Peyer's patch (tissue), 4 donors: ENCODE measurements around the gene SERPINA6.

Experiments
- POLR2A ChIP-seq, 2 donors: fragments of 450-650 bp; IDR thresholded peaks; one replicate each; pipeline ENCODE4 v1.5.1; 2017; ENCODE audit warnings: antibody characterized with exemption in 2 of 2, mild to moderate bottlenecking in 2 of 2, moderate library complexity in 2 of 2
- TF ChIP-seq, protein P1 (sequence below), 6 experiments: fragments of 450-650 bp in 4 of 6; fragments of 200-600 bp in 2 of 6; sonication (generic) in 1 of 6; IDR thresholded peaks; one replicate each; pipeline ENCODE4 v1.5.1; 2017 to 2019; ENCODE audit warnings: antibody characterized with exemption in 6 of 6, mild to moderate bottlenecking in 3 of 6, moderate library complexity in 1 of 6

DNA sequence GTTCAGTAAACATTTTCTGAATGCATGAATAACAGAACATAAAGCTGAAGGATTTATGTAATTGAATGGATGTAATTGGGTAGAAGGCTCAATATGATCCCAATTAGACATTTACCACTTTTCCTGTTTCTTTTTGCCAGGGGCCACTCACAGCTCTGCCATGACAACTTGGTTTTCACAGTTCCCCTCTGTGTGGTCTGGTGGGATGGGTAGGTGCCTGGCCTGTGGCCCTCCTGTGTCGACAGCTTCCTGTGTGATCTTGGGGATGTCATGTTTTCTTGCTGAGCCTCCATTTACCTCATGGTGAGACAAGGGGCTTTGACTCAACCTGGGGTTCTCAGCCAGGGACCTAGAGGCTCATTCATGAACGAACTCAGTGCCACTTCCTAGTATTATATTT lies 17.5 kb downstream of the SERPINA6 start:
- TF ChIP-seq POLR2A (IDR thresholded peaks at IDR 0.05), result no peak
- TF ChIP-seq, protein P1, sequence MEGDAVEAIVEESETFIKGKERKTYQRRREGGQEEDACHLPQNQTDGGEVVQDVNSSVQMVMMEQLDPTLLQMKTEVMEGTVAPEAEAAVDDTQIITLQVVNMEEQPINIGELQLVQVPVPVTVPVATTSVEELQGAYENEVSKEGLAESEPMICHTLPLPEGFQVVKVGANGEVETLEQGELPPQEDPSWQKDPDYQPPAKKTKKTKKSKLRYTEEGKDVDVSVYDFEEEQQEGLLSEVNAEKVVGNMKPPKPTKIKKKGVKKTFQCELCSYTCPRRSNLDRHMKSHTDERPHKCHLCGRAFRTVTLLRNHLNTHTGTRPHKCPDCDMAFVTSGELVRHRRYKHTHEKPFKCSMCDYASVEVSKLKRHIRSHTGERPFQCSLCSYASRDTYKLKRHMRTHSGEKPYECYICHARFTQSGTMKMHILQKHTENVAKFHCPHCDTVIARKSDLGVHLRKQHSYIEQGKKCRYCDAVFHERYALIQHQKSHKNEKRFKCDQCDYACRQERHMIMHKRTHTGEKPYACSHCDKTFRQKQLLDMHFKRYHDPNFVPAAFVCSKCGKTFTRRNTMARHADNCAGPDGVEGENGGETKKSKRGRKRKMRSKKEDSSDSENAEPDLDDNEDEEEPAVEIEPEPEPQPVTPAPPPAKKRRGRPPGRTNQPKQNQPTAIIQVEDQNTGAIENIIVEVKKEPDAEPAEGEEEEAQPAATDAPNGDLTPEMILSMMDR (IDR thresholded peaks at IDR 0.05), result no peak
